ENCODE measurements around the gene SEPTIN11.

The SEPTIN11 gene

GRCh38 chr4:76952656-76953582 is 3.4 kb downstream of the SEPTIN11 start:
- peak overlapping the region; percentile 12 for H3K4me3 ChIP-seq (ENCODE audit: low read depth, low read length)
- no peak for DNase-seq
- TF ChIP-seq CTCF (IDR thresholded peaks at IDR 0.05; ENCODE audit: low read depth, low read length, missing control alignments) = no peak

GRCh38 chr4:76953956-76954355 is 4.4 kb downstream of the SEPTIN11 start:
- Histone ChIP-seq H3K4me3 (ENCODE audit: low read depth, low read length) (no peak overlapping the region), H3K27me3 (replicated peaks) (no peaks in the 10 kb centered on the region), H3K36me3 (replicated peaks) (peaks cover 10% of the 10 kb centered on the region), H3K27ac (no peak overlapping the region)
- DNase-seq = no peak
- TF ChIP-seq CTCF (IDR thresholded peaks at IDR 0.05; ENCODE audit: low read depth, low read length, missing control alignments) = no peak
- in situ Hi-C loops (cut with HindIII; ENCODE audit: low pct_ligation_motif_present, low sequenced_read_pairs) = loop anchor here (25.0 kb wide), 1 partner anchor 108 kb away; no protein-coding TSS in a partner anchor

More at GRCh38 chr4:76952656-76953582, 3.4 kb downstream of the SEPTIN11 start:
- Histone ChIP-seq H3K27ac (no peak overlapping the region), H3K36me3 (replicated peaks) (peaks cover 7% of the 10 kb centered on the region), H3K27me3 (replicated peaks) (no peaks in the 10 kb centered on the region)
- in situ Hi-C loops (cut with HindIII; ENCODE audit: low pct_ligation_motif_present, low sequenced_read_pairs) = loop anchor here (25.0 kb wide), 1 partner anchor 109 kb away; no protein-coding TSS in a partner anchor

- H3K27me3 ChIP-seq (replicated peaks) = no peaks in the 10 kb centered on the region
- H3K36me3 ChIP-seq (replicated peaks) = peaks cover 10% of the 10 kb centered on the region
- no peak overlapping the region for H3K27ac ChIP-seq
- H3K4me3 ChIP-seq (ENCODE audit: low read depth, low read length) = no peak overlapping the region
- no peak for TF ChIP-seq CTCF (IDR thresholded peaks at IDR 0.05; ENCODE audit: low read depth, low read length, missing control alignments)
- DNase-seq = no peak
- in situ Hi-C loops (cut with HindIII; ENCODE audit: low pct_ligation_motif_present, low sequenced_read_pairs) = loop anchor here (25.0 kb wide), 1 partner anchor 108 kb away; no protein-coding TSS in a partner anchor
Measured at GRCh38 chr4:76954489-76954888, 4.9 kb downstream of the SEPTIN11 start.

- no peak for TF ChIP-seq CTCF (IDR thresholded peaks at IDR 0.05; ENCODE audit: low read depth, low read length, missing control alignments)
- Histone ChIP-seq H3K27ac (no peak overlapping the region), H3K36me3 (replicated peaks) (peaks cover 10% of the 10 kb centered on the region), H3K27me3 (replicated peaks) (no peaks in the 10 kb centered on the region), H3K4me3 (ENCODE audit: low read depth, low read length) (no peak overlapping the region)
- in situ Hi-C loops (cut with HindIII; ENCODE audit: low pct_ligation_motif_present, low sequenced_read_pairs) = loop anchor here (25.0 kb wide), 1 partner anchor 107 kb away; no protein-coding TSS in a partner anchor
- no peak for DNase-seq
Measured at GRCh38 chr4:76955182-76955581, 5.6 kb downstream of the SEPTIN11 start.

GRCh38 chr4:76957004-76957738 is 7.6 kb downstream of the SEPTIN11 start:
- Histone ChIP-seq H3K36me3 (replicated peaks) (peaks cover 13% of the 10 kb centered on the region), H3K4me3 (ENCODE audit: low read depth, low read length) (no peak overlapping the region), H3K27ac (no peak overlapping the region), H3K27me3 (replicated peaks) (no peaks in the 10 kb centered on the region)
- in situ Hi-C loops (cut with HindIII; ENCODE audit: low pct_ligation_motif_present, low sequenced_read_pairs) = loop anchor here (25.0 kb wide), 1 partner anchor 105 kb away; no protein-coding TSS in a partner anchor
- TF ChIP-seq CTCF (IDR thresholded peaks at IDR 0.05; ENCODE audit: low read depth, low read length, missing control alignments) = no peak
- DNase-seq = no peak

Data from brain microvascular endothelial cell (primary cell).